ENCODE measurements around the gene MAPKAPK3. TPM values are rescaled to one million over a fixed set of nuclear protein-coding genes. Genes with fewer than 3 reads are reported as not detected.

MAPKAPK3 gene
- total RNA-seq (100 to 1,000 TPM; 278 to 496 (median 334) TPM), polyA plus RNA-seq (100 to 1,000 TPM; 134 to 225 TPM)
- long read RNA-seq, donor 1, transcript MAPKAPK3-201 (11 exons, 2,500 nt): major isoform, 348 of 962 reads
- long read RNA-seq, donor 1, transcript MAPKAPK3-208 (11 exons, 2,563 nt): minor isoform, 179 of 962 reads
- long read RNA-seq, donor 1, partial matches to known transcripts: 335 of 962 reads
- long read RNA-seq, donor 1, other reads (novel, unspliced or antisense): 98 of 962 reads
- long read RNA-seq, donor 2, transcript MAPKAPK3-201 (11 exons, 2,500 nt): major isoform, 338 of 1,007 reads
- long read RNA-seq, donor 2, transcript MAPKAPK3-208 (11 exons, 2,563 nt): minor isoform, 168 of 1,007 reads
- long read RNA-seq, donor 2, partial matches to known transcripts: 411 of 1,007 reads
- long read RNA-seq, donor 2, other reads (novel, unspliced or antisense): 90 of 1,007 reads
- long read RNA-seq, donor 3, transcript MAPKAPK3-208 (11 exons, 2,563 nt): minor isoform, 306 of 1,548 reads
- long read RNA-seq, donor 3, transcript MAPKAPK3-201 (11 exons, 2,500 nt): major isoform, 651 of 1,548 reads
- long read RNA-seq, donor 3, partial matches to known transcripts: 518 of 1,548 reads
- long read RNA-seq, donor 3, other reads (novel, unspliced or antisense): 69 of 1,548 reads

GRCh38 chr3:50617096-50617791, at the start of gene MAPKAPK3:
Gene MAPKAPK3, plus strand, starts transcription at chr3:50617151. Its CDS starts 415 bp downstream, at chr3:50617566.
- H3K4me1 ChIP-seq: peaks cover 12 to 83% (median 63%) of the 10 kb centered on the region in 9 donors

GRCh38 chr3:50567386-50568167, 49.4 kb upstream of the MAPKAPK3 start, which contains the start of gene C3orf18:
Gene C3orf18, minus strand, starts transcription at chr3:50567747. Its CDS starts 2,048 bp downstream, at chr3:50565699.
- H3K36me3 ChIP-seq: peaks cover 0 to 23% (median 0%) of the 10 kb centered on the region in 9 donors
- H3K9me3 ChIP-seq: no peaks in the 10 kb centered on the region
- H3K4me3 ChIP-seq: peak within 1 kb of the TSS; percentile 39 to 92 (median 78)
- ATAC-seq: peak; percentile 77 to 84 (median 82)
- peak; percentile 95 for DNase-seq
- H3K4me1 ChIP-seq: peaks cover 11 to 68% (median 44%) of the 10 kb centered on the region in 9 donors
- H3K27me3 ChIP-seq: no peaks in the 10 kb centered on the region
- 1 to 2% methylated on average over 53 of the region's 53 CpGs for WGBS, 2 donors
- intact Hi-C loops (cut with DNase I): no loop called here
- no peak for TF ChIP-seq CTCF (IDR thresholded peaks at IDR 0.05)
- H3K27ac ChIP-seq: peak within 1 kb of the TSS; percentile 65 to 95 (median 92)

More at GRCh38 chr3:50617096-50617791, at the start of gene MAPKAPK3:
- intact Hi-C loops (cut with DNase I): loop anchor here in 7 of 10 donors (5.0 to 10.0 kb wide), 6 partner anchors 35 to 815 kb away; partner anchors contain the start of gene MANF (in 3 of the 7)
- Histone ChIP-seq H3K27ac (peak within 1 kb of the TSS; percentile 85 to 98 (median 96)), H3K4me3 (peak within 1 kb of the TSS; percentile 76 to 98 (median 92)), H3K36me3 (peaks cover 0 to 15% (median 0%) of the 10 kb centered on the region in 9 donors), H3K9me3 (no peaks in the 10 kb centered on the region), H3K27me3 (no peaks in the 10 kb centered on the region)
- WGBS, 2 donors: 1 to 2% methylated on average over 42 to 56 of the region's 58 CpGs
- DNase-seq (peak; percentile 46 to 62), ATAC-seq (peak; percentile 6 to 45 (median 14))
- TF ChIP-seq CTCF (IDR thresholded peaks at IDR 0.05): no peak

- intact Hi-C loops (cut with DNase I): loop anchor here in 1 of 10 donors (1.0 kb wide), 1 partner anchor 15 kb away; no protein-coding TSS in a partner anchor
- ATAC-seq: peak; percentile 85 to 95 (median 90)
- WGBS, 2 donors: 0 to 1% methylated on average over 55 of the region's 55 CpGs
Measured at GRCh38 chr3:50568947-50569749, 47.8 kb upstream of the MAPKAPK3 start, which contains the start of gene HEMK1. Gene HEMK1, plus strand, starts transcription at chr3:50569522. Its CDS starts 1,583 bp downstream, at chr3:50571105.

More at GRCh38 chr3:50568947-50569749, 47.8 kb upstream of the MAPKAPK3 start, which contains the start of gene HEMK1:
- Histone ChIP-seq H3K4me1 (peaks cover 11 to 69% (median 47%) of the 10 kb centered on the region in 9 donors), H3K9me3 (no peaks in the 10 kb centered on the region), H3K4me3 (peak within 1 kb of the TSS; percentile 35 to 92 (median 78)), H3K36me3 (peaks cover 0 to 38% (median 0%) of the 10 kb centered on the region in 9 donors), H3K27me3 (no peaks in the 10 kb centered on the region), H3K27ac (peak within 1 kb of the TSS; percentile 85 to 95 (median 92))
- TF ChIP-seq CTCF (IDR thresholded peaks at IDR 0.05): no peak
- peak; percentile 98 to 99 for DNase-seq

Data from heart right ventricle (tissue), 16 donors.